Activated T-cell treated with anti-CD3 and anti-CD28 coated beads for 4 hours (primary cell): ENCODE data around the gene GALC.

Source experiments
- DNase-seq: peaks from one replicate; pipeline ENCODE4 v3.0.0-alpha.2; 2020

The GALC gene

GRCh38 chr14:87952307-87953094 lies 40.5 kb downstream of the GALC start:
- no peak for DNase-seq

- no peak for DNase-seq
These were observed 47.9 kb downstream of the GALC start for GRCh38 chr14:87944987-87945604.

GRCh38 chr14:87940894-87941293 lies 52.1 kb downstream of the GALC start:
- no peak for DNase-seq

DNA sequence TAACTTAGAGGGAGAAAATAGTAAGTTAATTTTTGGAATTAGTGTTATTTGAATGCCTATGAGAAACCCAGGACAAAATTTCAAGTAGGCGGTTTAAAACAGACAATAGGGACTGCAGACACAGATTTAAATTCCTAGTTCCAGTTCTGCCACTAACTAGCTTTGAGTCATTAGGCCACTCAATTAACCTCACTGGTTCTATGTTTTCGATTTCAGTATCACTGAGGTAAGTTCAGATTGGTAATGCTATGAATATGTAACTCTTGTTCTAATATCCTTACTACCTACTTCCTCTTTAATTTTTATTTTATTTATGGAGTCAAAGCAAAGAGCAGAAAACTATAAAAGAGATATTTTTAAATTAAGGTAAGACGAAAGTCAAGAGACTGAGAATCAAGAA lies 52.6 kb downstream of the GALC start:
- DNase-seq = no peak

GRCh38 chr14:87935886-87936285 lies 57.1 kb downstream of the GALC start:
- no peak for DNase-seq

- no peak for DNase-seq
These were observed 57.7 kb downstream of the GALC start for GRCh38 chr14:87935081-87935828.

GRCh38 chr14:87934185-87934584 lies 58.8 kb downstream of the GALC start:
- DNase-seq = no peak

GRCh38 chr14:87916886-87917275 lies 76.1 kb downstream of the GALC start:
- DNase-seq = no peak

DNA sequence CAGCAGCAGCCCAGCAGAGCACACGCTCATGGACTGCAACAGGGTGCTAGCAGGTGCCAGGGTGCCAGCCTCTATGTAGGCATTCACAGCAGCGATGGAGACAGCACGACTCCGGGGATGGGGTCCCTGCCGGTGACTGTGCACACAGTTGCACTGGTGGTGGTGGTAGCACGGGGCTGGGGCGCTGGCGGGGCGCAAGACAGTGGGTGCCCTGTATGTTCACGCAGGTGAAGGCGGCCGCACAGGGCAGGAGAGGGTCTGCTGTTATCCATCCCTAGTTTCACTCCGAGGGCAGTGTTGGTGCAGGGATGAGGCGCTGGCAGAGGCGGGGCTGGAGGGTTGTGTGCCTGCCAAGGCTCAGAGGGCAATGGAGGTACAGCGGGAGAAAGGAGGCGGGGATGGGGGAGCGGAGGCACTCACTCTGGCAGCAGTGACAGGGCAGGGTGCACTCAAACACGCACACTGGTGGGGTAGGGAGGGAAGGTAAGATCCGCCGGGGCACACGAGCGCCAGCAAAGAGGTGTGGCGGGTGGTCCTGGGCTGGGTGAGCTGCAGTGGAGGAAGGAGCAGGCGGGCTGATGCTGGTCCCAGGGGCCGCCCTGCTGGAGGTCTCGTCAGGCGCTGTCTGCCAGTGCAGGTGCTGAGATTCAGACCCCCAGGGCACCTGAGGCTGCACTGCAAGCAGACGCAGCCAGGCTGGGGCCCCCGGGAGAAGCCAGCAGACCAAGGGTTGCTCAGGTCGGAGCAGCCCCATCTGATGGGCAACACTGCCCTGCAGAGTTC lies 76.7 kb downstream of the GALC start:
- DNase-seq = no peak

GRCh38 chr14:87908550-87908949 lies 84.4 kb downstream of the GALC start:
- DNase-seq = no peak

DNA sequence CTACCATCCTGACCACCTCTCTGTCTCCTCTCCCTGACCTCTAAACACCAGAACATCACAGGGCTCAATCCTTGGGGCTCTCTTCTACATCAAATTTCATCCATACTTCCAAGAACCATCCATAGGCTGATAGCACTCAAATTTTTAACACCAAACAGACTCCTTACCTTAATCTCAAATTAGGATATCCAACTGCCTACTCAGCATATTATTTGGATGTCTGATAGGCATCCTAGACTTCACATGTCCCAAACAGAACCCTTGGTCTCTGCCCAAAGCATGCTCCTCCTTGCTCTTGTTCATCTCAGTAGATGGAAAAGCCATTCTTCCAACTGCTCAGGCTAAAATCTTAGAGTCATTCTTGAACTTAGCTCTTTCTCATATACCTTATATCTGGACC lies 91.3 kb downstream of the GALC start:
- DNase-seq = no peak

DNA sequence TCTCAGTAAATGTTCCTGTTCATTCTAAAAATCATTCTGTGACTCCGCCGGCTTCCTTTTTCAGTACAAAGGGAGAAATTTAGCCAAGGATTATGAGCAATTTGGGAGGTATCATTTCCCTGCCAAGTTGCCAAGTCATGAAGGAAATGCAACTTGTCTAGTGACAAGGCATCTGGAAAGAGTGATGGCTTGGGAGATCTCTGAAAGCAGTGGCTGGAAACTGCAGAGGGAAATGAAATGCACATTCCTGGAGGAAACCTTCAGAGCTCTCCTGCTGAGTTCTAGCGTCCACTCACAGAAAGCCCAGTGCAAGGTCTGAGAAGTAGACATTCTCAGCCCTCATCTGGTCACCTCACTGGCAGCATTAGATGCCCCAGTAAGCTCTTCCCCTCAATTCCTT lies 91.7 kb downstream of the GALC start:
- DNase-seq = no peak

DNA sequence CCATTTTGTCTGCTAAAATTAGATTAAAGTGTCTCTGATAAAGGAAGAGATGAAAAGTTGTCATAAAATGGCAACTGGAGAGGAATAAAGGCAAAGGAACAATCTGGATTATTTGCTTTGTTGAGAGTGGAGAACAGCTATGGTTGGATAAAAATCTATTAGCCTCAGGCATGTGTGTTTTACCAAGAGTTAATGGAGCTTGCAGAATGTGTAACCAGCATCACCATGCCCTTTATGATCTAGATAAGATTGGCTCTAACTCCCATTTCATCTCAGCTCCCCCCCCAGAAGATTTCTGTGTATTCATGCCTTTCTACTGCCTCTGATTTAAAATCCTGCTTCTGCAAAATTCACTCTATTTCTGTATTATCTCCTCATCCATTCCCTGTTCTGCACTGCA lies 93.8 kb downstream of the GALC start:
- no peak for DNase-seq

- no peak for DNase-seq
These were observed 94.7 kb downstream of the GALC start for GRCh38 chr14:87898301-87898700.

DNA sequence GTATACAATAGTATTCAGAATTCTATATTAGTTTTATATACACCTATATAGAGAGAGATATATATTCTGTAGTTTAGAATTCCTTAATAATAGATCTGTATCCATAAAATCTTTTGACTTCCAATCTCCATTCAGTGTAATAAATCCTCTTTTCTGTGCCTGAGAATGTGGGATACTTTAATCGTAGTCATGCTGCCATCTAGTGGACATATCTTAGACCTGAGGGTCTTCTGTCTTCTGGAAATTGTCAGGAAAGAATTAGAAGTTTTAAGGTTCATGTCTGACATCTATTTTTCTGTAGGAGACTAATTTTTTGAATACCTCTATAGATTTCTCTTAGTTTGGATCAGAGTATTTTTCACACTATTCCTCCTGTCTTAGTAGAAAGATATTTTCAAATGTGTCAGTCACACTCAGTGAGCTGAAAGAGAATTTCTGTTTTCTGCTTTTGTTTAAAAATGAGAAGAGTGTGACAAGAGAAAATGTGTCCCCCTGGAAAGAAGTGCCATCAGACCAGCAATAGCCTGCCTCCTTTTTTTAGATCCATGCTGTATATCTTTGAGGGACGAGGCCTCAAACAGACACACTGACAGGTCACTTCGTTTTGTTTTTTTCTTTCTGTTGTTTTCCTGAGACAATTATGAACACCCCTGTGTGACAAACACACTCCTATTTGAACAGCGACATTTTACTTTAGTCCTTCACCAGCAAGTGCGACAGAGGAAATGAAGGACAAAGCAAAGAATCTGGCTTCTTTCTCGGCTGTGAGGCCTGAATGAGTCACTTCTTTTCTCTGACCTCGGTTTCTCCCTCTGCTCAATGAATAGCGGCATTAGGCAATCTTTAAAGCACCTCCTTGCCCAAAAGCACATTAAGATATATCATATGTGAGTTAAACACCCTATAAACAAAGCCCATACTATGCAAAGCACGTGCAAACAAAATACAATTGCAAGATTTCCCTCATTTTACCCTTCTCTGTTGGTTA lies 96.3 kb downstream of the GALC start:
- no peak for DNase-seq

DNA sequence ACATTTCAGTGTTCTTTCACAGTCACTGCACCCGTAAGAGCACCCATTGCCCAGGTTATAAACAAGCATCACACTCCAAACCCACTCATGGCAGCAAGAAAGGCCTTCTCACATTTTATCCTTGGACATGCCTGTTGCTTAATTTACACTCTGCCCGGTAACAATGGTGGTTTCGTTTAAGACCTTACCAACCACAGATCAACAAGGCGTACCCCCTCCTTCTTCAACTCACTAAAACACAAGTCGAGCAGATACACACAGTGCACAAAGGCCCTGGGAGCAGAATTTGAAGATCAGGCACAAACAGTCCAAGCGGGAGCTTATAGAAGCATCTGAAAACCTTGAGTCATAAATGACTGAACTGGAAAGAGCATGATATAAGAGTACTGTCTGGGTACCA lies 98.1 kb downstream of the GALC start:
- DNase-seq = no peak

DNA sequence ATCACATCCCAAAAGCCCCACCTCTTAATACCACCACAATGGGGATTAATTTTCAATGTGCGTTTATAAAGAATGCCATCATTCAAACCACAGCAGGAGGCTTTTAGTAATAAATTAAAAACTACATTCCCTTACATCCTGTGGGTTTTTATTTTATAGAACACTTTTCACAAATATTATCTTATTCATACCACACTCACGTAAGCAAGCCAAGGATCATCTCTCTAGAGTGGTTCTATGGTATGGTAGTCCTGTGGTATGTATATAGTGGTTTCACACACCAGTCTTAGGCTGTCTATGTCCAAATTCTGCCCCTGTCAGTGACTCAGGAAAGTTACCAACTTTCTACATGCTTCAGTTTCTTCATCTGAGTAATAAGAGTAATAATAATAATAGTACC lies 100.2 kb downstream of the GALC start:
- DNase-seq = no peak

DNA sequence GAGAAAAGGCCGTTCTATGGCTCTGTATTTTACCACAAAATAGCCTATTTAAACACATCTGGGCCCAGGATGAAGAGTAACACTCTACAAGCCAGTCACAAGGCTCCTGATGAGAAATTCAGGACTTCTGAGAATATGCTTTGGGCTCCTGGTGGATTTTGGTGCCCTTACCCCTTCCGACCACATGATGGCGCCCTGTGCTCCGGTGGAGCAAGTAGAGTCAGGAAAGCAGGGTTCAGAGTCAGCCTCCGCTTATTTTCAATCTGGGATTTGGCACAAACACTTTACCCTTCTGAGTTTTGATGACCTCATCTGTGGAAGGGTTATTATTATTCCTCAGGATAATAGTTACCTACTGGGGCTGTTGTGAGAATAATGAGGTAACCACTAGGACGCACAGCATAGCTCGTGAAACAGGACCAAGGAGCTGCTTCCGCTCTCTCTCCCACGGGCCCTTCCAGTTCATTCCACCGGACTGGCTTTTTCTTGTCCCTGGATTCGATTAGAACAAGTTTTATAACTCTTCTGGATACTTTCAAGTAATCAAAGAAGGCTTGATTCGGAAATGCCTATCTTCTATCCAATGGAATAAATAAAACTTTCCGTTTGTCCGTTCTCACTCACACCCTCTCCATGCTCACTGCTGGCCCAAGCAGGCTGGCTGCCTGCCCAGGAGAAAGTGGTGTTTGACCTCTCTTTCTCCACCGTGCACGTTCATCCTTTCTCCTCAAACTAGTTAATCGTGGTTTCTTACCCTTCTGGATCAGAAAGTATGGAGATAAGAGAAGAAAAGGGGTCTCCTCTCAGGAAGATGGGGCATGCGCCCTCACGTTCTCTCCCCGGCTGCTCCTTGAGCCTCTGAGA lies 104.6 kb downstream of the GALC start:
- no peak for DNase-seq

- DNase-seq = no peak
These were observed 109.2 kb downstream of the GALC start for GRCh38 chr14:87883750-87884149.
